Activated T-helper 1 cell treated with Interleukin-2 at 50 U/mL for 16 hours (primary cell): ENCODE data around the gene ADAMTS3.

ENCODE experiments used
- DNase-seq: peaks from one replicate; pipeline ENCODE4 v3.0.0-alpha.2; 2020; ENCODE audit warnings: low read depth

The ADAMTS3 gene

DNA sequence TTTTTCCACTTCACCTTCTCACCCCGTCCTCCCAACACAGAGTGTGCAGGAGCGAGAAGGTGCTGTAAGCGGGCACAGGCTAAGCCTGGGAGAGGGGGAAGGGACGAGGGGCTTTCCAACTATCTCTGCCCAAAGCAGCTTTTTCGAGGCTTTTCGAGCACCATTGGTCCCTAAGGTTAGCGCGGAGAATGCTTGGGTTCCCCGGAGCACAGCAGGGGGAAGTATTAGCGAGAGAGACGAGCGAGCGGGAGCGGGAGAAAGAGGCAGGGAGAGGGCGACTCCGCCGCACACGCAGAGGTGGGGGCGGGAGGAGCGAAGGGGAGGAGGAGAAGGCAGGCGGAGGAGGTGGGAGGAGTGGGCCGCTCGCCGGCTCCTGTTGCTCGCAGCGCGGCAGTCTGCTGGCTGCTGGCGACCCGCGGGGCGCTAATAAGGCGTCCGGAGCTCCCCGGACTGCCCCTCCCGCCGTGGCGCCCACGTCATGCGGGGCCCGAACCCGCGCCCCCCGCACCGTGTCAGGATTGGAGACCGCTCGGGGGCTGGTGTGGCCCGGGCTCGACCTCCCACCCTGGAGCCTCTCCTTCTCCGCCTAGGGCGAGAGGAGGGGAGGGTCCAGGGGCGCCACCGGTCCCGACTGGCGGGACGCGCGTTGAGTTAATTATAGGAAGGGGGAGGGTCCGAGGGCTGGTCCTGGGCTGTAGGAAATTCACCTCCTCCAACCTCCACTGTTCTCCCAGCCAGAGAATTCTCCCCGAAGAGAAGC, at the start of gene ADAMTS3:
TSS of gene ADAMTS3 (minus strand) at position 263 of the 760 bp plus-strand sequence. CDS start 459 bp downstream, outside the sequence.
- DNase-seq: no peak

DNA sequence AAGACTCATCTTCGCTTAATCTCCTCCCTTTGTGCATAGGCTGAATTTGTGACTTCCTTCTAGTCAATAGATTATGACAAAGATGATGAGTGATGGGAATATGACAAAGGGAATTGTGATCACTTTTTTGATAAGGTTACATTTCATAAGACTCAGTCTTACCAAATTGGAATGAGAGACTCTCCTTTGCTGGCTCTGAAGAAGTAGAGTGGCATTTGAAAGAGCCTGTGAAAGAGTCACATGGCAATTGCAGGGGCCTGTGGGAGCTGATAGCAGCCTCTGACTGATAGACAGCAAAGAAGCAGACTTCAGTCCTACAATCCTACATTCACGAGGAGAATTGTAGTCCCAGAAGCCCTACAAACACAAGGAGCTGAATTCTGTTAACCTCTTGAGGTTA, 44.9 kb upstream of the ADAMTS3 start:
- no peak for DNase-seq

DNA sequence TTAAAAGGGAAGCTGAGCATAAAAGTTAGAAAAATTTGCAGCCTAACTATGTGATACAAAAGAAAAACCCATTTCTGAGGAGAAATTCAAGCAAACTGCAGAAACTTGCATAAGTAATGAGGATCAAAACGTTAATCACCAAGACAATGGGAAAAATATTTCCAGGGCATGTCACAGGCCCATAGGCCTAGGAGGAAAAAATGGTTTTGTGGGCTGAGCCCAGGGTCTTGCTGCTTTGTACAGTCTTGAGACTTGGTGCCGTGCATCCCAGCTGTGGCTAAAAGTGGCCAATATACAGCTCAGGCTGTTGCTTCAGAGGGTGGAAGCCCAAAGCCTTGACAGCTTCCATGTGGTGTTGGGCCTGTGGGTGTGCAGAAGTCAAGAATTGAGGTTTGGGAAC, 37.7 kb upstream of the ADAMTS3 start:
- no peak for DNase-seq

DNA sequence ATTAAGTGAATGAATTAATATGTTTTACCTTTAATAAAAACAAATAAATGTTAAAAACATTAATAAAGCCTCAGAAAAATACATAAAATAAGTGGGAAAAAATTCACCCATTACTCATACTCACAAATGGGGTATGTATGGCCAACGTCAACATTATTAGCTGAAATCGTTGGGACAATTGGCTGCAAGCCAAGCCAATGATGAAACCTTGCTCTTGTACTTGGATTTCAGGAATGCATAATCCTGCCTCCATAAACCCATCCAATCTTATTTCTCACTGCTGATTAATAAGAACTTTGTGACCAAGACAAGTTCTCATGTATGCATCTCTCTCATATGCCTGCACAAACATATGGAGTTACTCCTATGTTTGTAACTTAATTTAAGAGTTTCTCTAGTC, 35.3 kb upstream of the ADAMTS3 start:
- no peak for DNase-seq

DNA sequence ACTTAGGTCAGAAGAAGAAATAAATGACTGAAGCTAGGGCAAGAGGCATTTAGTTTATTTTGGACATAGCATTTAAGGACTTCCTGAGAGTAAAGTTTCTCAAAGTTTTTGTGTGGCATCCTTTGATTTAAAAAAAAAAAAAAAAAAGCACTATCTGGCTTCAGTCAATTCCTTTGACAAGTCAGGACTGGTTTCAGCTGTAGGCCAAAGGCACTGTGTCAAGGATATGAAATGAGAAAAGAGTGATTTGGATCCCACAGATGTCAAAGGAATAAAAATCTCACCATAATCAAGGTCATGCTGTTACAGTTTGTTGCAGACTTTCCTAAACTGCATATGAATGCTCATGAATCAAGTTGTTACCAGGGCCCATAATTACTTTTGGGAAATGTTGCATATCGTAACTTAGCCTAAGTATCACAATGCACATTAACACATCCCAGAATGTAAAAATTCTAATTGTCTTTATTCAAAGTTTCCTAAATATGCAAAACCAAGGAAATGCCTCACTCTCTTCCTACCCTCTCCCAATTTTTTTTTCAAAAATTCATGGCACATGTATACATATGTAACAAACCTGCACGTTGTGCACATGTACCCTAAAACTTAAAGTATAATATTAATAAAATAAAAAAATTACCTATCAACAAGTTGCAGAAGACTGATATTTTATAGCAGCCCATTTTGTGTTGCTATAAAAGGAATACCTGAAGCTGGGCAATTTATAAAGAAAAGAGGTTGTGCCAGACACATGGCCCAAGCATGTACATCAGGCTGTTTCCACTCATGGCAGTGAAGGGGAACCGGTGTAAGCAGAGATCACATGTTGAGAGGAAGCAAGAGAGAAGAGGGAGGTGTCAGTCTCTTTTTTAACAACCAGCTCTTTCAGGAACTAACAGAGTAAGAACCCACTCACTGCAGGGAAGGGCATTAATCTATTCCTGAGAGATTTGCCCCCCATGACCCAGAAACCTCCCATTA, 33.7 kb upstream of the ADAMTS3 start:
- no peak for DNase-seq

DNA sequence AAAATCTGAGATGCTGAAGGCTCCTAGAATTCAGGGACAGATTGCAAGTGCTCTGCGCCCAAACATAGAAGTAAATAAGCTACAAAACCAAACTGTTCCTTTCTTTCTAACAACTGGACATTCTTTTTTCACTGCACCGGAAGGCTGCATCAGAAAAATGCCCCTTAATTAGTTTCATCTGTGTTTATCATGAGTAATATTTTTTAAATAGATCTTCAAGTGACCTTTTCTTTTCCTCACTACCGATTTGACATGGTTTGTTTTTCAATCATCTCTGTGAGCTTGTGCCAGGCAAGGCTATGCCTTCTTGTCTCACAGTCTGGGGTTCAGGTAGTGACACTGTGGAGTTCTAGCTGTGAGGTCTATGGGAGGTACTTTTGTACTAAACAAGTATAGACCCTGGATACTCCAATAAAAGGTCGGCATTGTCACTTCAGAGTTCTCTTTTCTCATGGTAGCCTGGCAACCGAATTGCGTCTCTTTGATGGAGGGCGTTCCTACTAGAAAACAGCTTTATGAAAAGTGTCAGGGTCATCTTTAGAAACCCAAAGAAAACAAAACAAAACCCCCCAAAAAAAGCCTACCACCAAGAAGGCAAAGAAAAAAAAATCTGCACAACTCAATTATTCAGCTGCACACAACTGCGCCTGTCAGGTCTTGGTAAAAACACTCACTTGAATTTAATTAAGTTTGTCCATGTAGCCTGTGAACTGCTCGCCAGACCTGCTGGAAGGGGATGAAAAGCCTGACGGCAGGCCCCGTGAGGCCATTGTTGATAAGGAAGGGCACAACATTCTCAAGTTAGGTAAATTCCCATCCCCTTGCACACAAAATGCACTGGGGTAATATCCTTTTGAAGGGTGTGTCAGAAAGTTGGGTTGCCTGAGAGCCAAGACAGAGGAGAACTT, 22.8 kb upstream of the ADAMTS3 start:
- no peak for DNase-seq

DNA sequence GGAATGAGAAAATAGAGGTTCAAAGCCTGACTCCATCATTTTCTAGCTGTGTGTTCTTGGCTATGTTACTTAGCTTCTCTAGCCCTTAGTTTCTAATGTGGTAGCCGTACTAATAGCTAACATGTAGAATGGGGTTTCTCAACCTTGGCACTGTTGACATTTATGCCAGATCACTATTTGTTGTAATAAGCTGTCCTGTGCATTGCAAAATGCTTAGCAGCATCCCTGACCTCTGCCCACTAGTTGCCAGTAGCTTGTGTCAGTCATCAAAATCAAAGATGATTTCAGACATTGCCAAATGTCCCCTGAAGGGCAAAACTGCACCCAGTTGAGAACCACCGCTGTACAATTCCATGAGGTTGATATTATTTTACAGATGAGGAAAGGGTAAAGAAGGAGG, 18.3 kb upstream of the ADAMTS3 start:
- DNase-seq: no peak

DNA sequence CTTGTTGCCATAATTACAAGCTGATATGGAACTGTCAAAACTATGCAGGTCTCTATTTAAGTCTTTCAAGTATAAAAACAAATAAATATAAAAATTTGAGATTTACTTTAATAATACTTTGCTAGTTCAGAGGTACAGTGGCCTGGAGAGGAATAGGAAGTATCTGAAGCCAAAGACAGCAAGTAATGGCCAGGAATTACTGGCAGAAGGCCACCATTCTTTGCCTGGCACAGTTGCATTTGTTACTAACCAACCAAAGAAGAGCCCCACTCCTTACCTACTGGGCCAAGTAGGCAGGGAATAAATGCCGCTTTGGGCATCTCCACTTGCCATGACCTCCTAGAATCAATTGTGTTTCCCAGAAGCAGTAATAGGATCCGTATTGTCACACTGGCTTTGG, 13.8 kb upstream of the ADAMTS3 start:
- no peak for DNase-seq

DNA sequence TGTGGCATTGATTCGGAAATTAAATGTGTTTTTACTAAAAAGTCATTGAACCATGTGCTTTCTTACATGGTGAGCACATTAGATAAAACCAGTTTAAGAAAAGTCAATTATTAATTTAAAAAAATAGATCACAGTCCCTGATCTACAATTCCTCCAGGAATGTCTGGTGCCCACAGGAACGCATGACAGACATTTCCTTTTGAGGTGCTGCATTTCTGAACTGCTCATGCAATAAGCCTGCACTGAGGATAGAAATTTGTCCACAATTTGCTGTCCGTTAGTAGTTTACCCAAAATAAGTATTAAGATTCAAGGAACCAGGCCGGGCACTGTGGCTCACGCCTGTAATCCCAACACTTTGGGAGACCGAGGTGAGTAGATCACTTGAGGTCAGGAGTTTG, 8.2 kb upstream of the ADAMTS3 start:
- no peak for DNase-seq

DNA sequence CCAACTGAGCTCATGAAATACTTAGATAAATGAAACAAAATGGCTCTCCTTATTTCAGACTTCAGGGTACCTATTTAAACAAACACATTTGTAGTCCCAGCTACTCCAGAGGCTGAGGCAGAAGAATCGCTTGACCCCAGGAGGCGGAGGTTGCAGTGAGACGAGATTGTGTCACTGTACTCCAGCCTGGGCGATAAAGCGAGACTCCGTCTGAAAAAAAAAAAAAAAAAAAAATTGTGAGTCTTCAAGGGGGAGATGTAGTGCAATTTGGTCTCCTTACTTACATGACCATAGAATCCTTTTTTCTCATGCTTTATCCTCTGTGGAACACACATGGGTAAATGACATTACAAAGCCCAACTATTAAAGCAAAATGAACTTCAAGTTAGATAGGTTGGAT, 2.3 kb upstream of the ADAMTS3 start:
- no peak for DNase-seq

DNA sequence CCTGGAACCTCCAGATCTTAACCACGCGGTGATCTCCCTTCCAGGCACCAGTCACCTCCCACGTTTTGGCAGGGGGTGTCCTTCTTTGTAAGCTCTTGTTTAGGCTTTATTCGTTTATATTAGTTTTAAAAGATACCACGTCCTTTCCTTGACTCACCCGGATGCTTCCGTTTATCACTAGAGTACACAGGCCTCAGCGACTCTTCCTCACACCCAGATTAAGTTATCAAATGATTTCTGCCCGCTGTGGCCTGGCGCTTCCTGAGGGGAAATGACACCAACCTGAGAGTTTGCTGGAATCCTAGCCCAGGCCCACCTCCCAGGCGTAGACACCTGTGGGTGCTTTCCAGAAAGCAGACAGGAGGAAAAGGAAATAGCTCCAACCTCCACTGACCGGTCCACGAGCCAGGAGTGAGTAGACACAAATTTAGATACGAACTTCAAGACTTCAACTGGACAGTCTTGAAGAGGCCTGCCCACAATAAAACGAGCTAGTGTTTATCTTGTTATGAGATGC, 756 bp upstream of the ADAMTS3 start:
- no peak for DNase-seq

DNA sequence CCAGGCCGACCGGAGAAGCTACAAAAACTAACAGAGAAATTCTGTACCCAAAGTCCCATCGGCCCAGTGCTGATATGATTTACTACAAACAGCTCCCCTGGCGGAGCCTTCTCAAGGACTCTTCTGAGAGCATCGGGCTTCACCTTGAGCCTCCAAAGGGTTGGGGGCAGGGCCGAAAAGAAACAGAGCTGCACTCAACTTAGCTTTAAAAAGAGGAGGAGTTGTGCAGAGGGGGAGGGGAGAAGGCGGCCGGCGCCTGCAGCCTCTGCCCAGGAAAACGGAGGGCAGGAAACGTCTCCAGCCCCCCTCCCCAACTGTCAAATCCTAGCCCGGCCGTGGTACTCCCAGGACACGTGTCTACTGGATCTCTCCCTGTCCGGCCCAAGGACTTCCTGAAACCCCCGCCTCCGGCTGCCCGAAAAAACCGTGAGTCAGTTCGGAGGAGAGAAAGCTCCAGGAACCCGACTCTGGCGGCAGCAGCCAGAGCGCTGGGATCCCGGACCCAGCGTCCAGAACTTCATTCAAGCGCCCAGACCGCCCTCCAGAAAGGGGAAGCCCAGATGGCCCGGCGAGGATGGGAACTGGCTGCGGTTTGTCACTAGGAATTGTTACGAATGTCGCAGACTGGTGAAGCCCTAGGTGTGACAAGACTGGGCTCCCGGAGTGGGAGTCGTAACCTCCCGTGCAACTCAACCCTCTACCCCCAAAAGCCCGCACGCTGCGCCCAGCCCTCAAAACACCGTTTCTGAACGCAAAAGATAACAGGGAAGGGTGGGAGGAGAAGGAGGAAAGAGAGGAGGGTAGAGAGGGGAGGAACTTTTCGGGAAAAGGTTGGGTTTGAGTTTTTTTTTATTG, 973 bp downstream of the ADAMTS3 start:
- DNase-seq: no peak

DNA sequence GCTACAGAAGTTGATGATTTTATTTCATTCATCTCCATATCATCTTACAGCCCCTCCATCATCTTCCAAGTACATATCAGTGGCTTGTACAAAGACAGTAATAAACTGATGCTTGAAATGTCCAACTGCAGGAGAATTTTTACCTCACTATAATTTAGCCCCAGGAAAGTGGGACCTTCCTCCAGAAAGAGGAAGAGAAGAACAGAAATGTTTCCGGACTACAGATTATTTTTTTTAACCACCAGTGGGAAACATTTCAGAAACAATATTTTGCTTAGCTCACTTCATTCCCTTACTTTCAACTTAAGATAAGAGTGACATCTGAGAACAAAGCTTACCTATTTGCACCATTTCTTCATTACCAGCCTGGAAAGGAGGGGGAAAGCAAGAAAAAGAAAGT, 2.0 kb downstream of the ADAMTS3 start:
- DNase-seq: no peak

DNA sequence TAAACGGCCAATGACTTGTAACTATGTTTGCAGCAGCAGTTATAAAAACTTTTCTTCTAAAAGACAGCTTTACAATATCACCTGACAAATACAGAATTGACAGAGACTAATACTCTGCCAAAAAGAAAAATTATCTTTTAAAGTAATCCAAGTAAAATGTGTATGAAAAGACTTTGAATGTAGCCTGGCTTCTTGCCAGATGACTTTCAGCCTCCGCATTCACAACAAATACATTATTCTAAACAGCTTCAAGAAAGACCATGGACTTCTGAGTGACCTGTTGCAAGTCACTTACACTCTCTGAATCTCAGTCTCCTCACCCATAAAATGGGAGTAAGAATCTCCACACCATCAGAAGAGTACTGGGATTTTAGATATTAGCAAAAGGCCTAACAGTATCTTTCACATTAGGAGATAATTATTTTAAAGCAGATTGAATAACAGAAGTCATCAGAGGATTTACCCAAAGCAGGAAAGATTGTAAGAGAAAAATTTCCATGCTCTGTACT, 2.5 kb downstream of the ADAMTS3 start:
- no peak for DNase-seq

DNA sequence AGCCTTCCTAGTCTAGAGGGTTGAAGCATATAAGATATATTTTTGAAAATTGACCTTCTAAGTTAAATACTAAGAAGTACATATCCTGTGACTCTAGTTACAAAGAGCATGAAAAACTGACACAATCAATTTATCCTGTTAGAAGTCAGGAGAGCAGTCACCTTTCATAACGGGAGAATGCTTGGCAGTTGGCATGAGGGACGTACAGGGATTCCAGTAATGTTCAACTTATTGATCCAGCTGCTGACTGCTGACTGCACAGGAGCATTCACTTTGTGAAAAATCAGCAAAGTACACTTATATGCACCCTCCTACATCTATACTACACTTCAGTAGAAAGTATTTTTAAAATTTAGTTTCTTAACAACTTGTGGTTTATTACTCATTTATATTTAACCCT, 4.2 kb downstream of the ADAMTS3 start:
- no peak for DNase-seq

DNA sequence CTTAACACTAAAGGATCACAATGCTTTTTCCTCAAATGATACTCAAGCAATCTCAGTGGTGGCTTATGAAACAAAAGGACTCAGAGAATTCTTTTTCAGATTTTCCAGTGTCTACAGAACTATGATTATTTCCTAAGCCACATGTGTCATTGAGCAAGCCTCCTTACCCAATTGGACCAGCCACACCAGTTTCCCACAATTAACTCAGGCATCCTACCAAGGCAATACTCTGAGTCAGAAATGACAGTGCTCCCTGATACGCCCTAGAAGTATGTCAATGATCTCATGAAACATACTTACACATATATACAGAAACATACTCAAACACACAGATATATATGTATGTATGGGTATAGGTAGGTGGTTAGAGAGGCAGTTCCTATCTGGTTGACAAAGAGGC, 4.8 kb downstream of the ADAMTS3 start:
- DNase-seq: no peak

DNA sequence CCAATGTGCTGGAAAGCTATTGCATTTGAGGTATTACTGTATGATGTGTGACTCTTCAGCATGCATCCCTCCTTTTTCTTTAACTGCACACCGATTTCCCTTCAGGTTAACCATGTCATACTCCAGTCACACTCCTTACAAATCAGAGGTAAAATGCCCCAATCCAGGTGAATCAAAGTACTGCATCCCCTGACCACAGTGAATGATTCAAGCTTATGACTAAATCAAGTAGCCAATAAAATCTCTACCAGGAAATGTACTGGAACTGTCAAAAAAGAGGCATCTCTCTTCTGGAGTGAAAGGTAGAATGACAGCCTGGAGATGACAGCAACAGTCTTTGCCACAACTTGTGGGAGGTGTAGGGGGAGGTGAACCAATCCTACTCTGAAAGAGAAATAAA, 10.4 kb downstream of the ADAMTS3 start:
- no peak for DNase-seq

DNA sequence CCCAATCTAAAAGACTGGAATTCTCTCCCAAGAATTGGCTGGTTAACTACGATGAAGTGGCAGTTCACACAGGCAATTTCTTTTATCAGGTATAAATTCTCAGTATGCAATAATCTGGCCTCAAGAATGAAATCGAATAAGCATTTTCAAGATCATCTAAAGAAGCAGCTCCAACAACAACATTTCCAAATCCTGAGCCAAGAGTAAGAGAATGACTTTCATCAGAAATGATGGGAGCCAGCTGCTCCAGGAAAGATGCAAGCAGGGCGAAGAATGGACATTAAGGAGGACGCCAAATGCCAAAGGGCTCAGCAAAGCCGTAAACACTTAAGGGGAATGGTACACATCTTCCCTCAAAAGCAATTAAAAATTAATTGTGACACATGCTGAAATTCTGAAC, 12.0 kb downstream of the ADAMTS3 start:
- DNase-seq: no peak

DNA sequence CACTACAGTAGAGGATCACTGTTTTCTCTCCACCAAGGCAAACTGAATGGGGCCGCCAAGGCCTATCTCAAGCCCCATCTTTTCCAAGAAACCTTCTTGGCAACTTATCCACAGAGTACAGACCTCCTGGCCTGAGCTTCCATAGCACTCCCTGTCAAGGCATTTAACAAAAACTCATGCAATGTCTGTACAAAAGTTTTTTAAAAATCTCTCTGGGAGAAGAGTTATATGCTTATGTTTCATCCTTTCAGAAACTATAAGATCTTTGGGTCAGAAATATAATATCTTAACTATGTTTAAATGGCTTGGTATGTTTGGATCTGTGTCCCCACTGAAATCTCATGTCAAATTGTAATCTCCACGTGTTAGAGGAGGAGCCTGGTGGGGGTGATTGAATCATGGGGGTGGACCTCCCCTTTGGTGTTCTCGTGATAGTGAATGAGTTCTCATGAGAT, 13.6 kb downstream of the ADAMTS3 start:
- no peak for DNase-seq

DNA sequence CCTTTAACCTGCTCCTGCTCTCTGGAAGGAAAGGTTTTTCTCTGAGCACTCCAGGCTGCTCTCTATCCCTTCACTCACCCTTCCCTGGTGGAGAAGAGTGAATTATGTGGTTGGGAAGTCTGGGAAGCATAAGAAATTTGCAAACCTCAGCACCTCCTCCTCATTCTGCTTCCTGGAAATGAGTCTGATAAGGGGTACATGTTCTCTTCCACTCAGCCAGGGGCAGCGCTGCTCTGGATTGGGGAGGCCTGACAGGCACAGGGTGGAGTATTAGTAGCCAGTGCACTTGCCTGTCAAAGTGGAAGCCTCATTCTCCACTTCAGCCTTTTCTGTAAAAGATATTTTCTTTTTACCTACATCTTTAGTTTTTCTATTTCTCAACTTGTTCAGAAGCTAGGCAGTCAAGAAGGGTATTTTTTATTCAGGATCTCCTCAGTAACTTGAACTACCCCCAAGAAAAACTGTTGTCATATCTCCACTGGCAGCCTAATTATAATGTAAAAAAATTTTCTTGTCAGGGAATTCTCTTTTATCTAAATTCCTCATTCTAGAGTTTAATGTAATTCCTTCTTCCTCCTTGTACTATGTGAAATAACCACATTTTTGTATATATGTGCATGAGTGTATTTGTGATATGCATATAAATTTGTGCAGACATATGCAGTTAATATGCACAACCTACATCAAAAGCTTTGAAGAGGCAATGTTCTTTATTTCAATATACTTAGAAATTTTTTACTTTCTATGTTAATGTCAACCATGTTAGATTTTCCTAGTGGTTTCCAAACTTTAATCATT, 15.3 kb downstream of the ADAMTS3 start:
- no peak for DNase-seq
